Right ventricle myocardium superior (tissue), 1 donor: ENCODE measurements around the gene RACK1. TPM values are rescaled to one million over a fixed set of nuclear protein-coding genes. Genes with fewer than 3 reads are reported as not detected.

Source experiments
- ATAC-seq: fragments of 200-7000 bp; cut with Tn5 transposase; one replicate; pipeline ENCODE4 v1.9.1; 2020; ENCODE audit warnings: mild to moderate bottlenecking; ENCODE audit not compliant: poor library complexity
- DNase-seq: peaks from one replicate; pipeline ENCODE4 v3.0.0-alpha.2; 2020
- intact Hi-C: fragments of 100-400 bp; cut with DNase I; formaldehyde crosslinking; loops from one replicate; pipeline ENCODE4 v1.11.2; 2022
- total RNA-seq: library from RNA; stranded (reverse); fragmentation: NEBNext Ultra II Directional; extraction: Animal tissue kit (Norgen Biotek cat#: 25700); gene quantifications from one replicate; pipeline ENCODE4 v1.2.1, GENCODE V29; 2021
- donor health status: DM: no; HTN: yes; CAD: no; lungs with severe emphysema.

RACK1 gene
- total RNA-seq, 1 donor from 2014 or later: 577 TPM

- intact Hi-C loops: loop anchor here (2.0 kb wide), 1 partner anchor 75 kb away; no protein-coding TSS in a partner anchor
- DNase-seq (peak; percentile 88), ATAC-seq (peak; percentile 80)
These were observed 17.8 kb upstream of the RACK1 start for GRCh38 chr5:181261320-181262049.

GRCh38 chr5:181260720-181261319 is 17.1 kb upstream of the RACK1 start, which contains the start of gene TRIM52:
Gene TRIM52 (minus strand): TSS chr5:181261143. CDS start chr5:181260813, 330 bp downstream.
- ATAC-seq: peak; percentile 93
- intact Hi-C loops: no loop called here

GRCh38 chr5:181259974-181260719 is 16.4 kb upstream of the RACK1 start:
- intact Hi-C loops: no loop called here
- ATAC-seq (no peak), DNase-seq (no peak)

More at GRCh38 chr5:181260720-181261319, 17.1 kb upstream of the RACK1 start, which contains the start of gene TRIM52:
- DNase-seq: peak; percentile 96

- DNase-seq: no peak
- intact Hi-C loops: no loop called here
- ATAC-seq: no peak
These were observed 15.6 kb upstream of the RACK1 start for GRCh38 chr5:181259283-181259682.

GRCh38 chr5:181258576-181258975 is 14.9 kb upstream of the RACK1 start:
- intact Hi-C loops: no loop called here
- ATAC-seq: no peak
- no peak for DNase-seq

GRCh38 chr5:181255836-181256578 is 12.3 kb upstream of the RACK1 start:
- DNase-seq (no peak), ATAC-seq (no peak)
- intact Hi-C loops: no loop called here

- DNase-seq (no peak), ATAC-seq (no peak)
- intact Hi-C loops: no loop called here
These were observed 11.6 kb upstream of the RACK1 start for GRCh38 chr5:181255276-181255675.

GRCh38 chr5:181248277-181248676 is 4.6 kb upstream of the RACK1 start:
- intact Hi-C loops: no loop called here
- DNase-seq (no peak), ATAC-seq (no peak)

GRCh38 chr5:181246276-181247049 is 2.8 kb upstream of the RACK1 start:
- peak; percentile 95 for DNase-seq
- intact Hi-C loops: no loop called here
- peak; percentile 86 for ATAC-seq

GRCh38 chr5:181245427-181246275 is 1.9 kb upstream of the RACK1 start:
- intact Hi-C loops: no loop called here
- no peak for ATAC-seq
- DNase-seq: no peak

GRCh38 chr5:181243018-181243563 is 615 bp downstream of the RACK1 start:
- ATAC-seq (peak; percentile 0), DNase-seq (no peak)
- intact Hi-C loops: loop anchor here (2.0 kb wide), 1 partner anchor 18 kb away; no protein-coding TSS in a partner anchor

- no peak for ATAC-seq
- intact Hi-C loops: loop anchor here (2.0 kb wide), 1 partner anchor 17 kb away; no protein-coding TSS in a partner anchor
- no peak for DNase-seq
These were observed 1.7 kb downstream of the RACK1 start for GRCh38 chr5:181242031-181242451.

GRCh38 chr5:181241393-181241975 is 2.2 kb downstream of the RACK1 start:
- DNase-seq (no peak), ATAC-seq (no peak)
- intact Hi-C loops: no loop called here

GRCh38 chr5:181239062-181239663 is 4.5 kb downstream of the RACK1 start:
- intact Hi-C loops: no loop called here
- DNase-seq (no peak), ATAC-seq (no peak)

- intact Hi-C loops: no loop called here
- DNase-seq (no peak), ATAC-seq (no peak)
These were observed 5.8 kb downstream of the RACK1 start for GRCh38 chr5:181237729-181238385.
